Measurements from ENCODE around the gene SDCCAG8.

The SDCCAG8 gene

DNA sequence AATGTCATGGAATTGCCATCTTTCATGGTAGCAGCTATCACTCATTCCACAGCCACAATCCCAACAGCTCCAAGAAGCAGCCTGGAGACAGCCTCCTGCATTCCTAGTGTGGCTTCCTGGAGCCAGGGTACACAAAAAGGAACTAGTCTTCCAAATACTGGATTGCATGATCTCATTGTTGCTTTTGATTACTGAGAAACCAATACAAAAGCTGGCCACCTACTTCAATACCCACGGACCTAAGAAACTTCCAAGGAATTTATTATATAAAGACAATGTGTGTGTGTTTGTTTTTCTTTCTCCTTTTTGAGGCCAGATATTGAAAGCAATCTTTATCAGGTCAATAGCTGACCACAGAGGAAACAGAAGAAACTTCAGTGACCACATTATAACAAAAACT is 26.3 kb upstream of the SDCCAG8 start:
- H3K27ac ChIP-seq = no peak overlapping the region

DNA sequence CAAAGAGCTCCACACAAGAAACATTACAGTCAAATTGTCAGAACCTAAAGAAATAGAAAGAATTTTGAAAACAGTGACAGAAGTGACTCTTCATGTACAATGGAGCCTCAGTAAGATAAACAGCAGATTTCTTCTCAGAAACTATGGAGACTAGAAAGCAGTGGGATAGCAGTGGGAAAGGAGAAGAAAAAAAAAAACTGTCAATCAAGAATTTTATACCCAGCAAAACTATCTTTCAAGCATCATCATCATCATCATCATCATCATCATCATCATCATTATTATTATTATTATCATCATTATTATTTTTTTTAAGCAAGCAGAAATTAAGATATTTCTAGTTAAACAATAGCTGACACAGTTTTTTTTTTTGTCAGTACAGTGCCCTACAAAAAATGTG is 24.9 kb upstream of the SDCCAG8 start:
- H3K27ac ChIP-seq = no peak overlapping the region
- TF ChIP-seq, protein P1, sequence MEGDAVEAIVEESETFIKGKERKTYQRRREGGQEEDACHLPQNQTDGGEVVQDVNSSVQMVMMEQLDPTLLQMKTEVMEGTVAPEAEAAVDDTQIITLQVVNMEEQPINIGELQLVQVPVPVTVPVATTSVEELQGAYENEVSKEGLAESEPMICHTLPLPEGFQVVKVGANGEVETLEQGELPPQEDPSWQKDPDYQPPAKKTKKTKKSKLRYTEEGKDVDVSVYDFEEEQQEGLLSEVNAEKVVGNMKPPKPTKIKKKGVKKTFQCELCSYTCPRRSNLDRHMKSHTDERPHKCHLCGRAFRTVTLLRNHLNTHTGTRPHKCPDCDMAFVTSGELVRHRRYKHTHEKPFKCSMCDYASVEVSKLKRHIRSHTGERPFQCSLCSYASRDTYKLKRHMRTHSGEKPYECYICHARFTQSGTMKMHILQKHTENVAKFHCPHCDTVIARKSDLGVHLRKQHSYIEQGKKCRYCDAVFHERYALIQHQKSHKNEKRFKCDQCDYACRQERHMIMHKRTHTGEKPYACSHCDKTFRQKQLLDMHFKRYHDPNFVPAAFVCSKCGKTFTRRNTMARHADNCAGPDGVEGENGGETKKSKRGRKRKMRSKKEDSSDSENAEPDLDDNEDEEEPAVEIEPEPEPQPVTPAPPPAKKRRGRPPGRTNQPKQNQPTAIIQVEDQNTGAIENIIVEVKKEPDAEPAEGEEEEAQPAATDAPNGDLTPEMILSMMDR (conservative IDR thresholded peaks at IDR 0.05) = no peak

More for the DNA sequence above, 26.3 kb upstream of the SDCCAG8 start:
- TF ChIP-seq ZFX (IDR thresholded peaks at IDR 0.05) = no peak
- TF ChIP-seq, protein P1 (conservative IDR thresholded peaks at IDR 0.05) = no peak

DNA sequence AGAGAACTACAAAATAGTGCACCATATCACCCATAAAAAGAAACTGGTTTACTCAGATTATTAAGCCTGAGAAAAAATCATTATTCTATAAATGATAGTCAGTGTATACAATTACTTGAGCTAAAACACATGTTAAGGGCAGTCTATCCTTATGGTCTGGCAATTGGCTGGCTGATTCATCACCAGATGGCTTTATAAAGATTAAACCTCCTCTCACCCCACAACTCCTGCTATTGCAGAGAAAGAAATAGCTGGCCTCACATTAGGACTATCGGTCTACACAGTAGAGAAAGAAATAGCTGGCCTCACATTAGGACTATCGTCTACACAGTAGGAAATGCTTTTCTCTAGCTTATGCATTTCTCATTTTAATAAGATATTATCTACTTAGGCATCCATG is 21.9 kb upstream of the SDCCAG8 start:
- no peak overlapping the region for H3K27ac ChIP-seq
- no peak for TF ChIP-seq ZFX (IDR thresholded peaks at IDR 0.05)
- TF ChIP-seq, protein P1 (conservative IDR thresholded peaks at IDR 0.05) = no peak

DNA sequence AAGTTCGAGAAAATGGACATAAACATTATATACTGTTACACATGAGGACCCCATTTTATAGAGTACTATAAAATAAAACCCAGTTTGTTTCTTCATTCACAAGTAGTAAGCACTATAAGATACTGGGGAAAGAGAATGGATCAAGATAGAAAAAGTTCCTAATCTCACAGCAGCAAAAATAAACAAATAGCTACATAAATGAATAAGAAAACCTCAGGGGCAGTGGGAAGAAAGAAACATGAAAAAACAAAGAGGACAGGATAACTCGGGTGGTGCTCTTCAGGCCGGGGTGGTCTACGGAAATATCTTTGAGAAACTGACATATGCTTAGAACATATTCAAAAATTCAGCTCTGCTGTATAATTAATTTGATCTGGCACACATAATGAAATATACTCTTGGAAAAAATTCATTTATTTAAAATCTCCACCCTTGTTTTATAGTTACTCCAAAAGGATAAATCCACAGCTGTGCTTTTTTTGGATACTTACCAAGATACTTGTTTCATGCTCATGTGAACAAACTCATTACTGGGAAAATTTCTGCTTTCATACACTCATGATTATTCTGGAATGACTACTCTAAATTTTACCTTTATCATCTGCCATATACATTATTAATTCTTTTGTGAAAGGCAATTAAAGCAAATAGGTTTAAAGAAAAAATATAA is 20.7 kb upstream of the SDCCAG8 start:
- no peak for TF ChIP-seq ZFX (IDR thresholded peaks at IDR 0.05)
- TF ChIP-seq, protein P1 (conservative IDR thresholded peaks at IDR 0.05) = no peak
- H3K27ac ChIP-seq = no peak overlapping the region

DNA sequence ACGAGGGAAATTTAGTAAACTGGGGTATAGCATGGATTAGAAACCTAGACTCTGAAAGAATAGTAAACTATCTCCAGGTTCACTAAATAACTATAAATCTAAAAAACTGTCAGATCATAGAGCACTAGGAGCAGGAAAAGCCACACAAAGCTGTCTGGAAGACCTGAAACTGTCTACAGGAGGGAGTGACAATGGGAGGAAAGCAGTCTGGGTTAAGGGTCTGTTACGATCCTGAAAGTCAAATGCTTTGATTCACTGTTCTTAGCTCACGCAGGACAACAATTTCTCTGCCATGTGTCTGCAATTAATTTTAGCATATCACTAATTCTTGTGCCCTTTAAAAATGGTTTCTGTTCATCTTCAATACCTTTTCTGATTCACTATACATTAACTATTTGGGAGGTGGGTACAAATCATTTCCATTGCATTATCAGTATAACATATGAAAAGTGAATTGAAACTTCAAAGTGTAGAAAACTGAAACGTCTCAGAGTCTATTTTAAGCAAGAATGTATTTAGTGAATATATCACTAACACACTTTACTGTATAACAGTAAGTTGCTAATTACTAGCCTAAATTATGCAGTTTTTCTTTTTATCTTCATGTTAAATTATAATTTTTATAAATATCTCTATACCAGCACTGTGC is 19.1 kb upstream of the SDCCAG8 start:
- H3K27ac ChIP-seq = no peak overlapping the region
- TF ChIP-seq, protein P1 (conservative IDR thresholded peaks at IDR 0.05) = no peak
- no peak for TF ChIP-seq ZFX (IDR thresholded peaks at IDR 0.05)

DNA sequence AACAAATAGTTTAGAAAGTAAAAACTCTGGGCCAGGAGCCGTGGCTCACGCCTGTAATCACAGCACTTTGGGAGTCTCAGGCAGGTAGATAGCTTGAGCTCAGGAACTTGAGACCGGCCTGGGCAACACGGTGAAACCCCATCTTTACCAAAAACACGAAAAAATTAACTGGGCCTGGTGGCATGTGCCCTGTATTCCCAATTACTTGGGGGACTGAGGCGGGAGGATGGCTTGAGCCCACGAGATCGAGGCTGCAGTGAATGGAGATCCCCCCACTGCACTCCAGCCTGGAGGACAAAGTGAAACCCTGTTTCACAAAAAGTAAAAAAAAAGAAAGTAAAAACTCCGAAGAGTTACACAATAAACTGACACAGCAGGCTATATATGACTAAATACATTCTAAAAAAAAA is 11.4 kb upstream of the SDCCAG8 start:
- no peak overlapping the region for H3K27ac ChIP-seq
- TF ChIP-seq, protein P1 (conservative IDR thresholded peaks at IDR 0.05) = no peak
- no peak for TF ChIP-seq ZFX (IDR thresholded peaks at IDR 0.05)

DNA sequence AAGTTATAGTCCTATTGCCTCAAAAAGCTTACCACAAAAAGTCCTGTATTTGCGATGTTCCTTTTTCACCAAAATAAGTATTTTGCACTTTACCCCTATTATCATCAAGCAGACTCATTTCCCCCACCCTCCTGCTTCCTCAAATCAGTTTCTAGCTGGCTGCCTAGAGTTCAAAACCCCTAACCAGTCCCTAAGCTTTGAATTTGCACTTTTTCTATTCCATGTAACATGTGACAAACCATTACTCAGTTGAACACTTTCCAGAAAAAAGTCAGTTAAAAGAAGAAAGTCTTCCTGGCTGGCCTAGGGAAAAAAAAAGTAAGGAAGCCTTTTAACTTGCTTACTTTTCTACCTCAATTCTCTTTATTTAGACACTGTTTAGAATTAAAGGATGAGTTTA is 8.9 kb upstream of the SDCCAG8 start:
- TF ChIP-seq, protein P1 (conservative IDR thresholded peaks at IDR 0.05) = no peak
- no peak for TF ChIP-seq ZFX (IDR thresholded peaks at IDR 0.05)
- no peak overlapping the region for H3K27ac ChIP-seq

Data from C4-2B (cell line).